RWPE2 (cell line): ENCODE data around the gene KLHL29.

Experiments
- ATAC-seq: fragments of 200-7000 bp; cut with Tn5 transposase; 3 replicates; pipeline ENCODE4 v1.9.1; 2021; ENCODE audit warnings: low read depth
- DNase-seq: peaks from one replicate; pipeline ENCODE4 v3.0.0-alpha.2; 2020; ENCODE audit warnings: low spot score
- H3K27ac ChIP-seq: fragments of 450-650 bp; 2 replicates; pipeline ENCODE4 v1.5.1; 2017; ENCODE audit warnings: mild to moderate bottlenecking; ENCODE audit not compliant: poor library complexity, severe bottlenecking
- H3K27me3 ChIP-seq: fragments of 250-450 bp; sonication (Bioruptor Pico); 2 replicates; pipeline ENCODE4 v1.5.1; 2021; ENCODE audit warnings: mild to moderate bottlenecking, moderate library complexity; ENCODE audit not compliant: insufficient read depth, poor library complexity, severe bottlenecking
- H3K36me3 ChIP-seq: fragments of 250-450 bp; sonication (Bioruptor Pico); 2 replicates; pipeline ENCODE4 v1.5.1; 2020; ENCODE audit warnings: low read depth, mild to moderate bottlenecking, moderate library complexity
- H3K4me1 ChIP-seq: fragments of 250-450 bp; sonication (Bioruptor Pico); 2 replicates; pipeline ENCODE4 v1.5.1; 2021; ENCODE audit warnings: mild to moderate bottlenecking, moderate library complexity; ENCODE audit not compliant: insufficient read depth, poor library complexity, severe bottlenecking
- H3K4me3 ChIP-seq: fragments of 250-450 bp; sonication (Bioruptor Pico); 2 replicates; pipeline ENCODE4 v1.5.1; 2021; ENCODE audit warnings: mild to moderate bottlenecking, moderate library complexity; ENCODE audit not compliant: severe bottlenecking
- H3K9me3 ChIP-seq: fragments of 250-450 bp; sonication (Bioruptor Pico); 2 replicates; pipeline ENCODE4 v1.5.1; 2021; ENCODE audit warnings: mild to moderate bottlenecking, moderate library complexity; ENCODE audit not compliant: severe bottlenecking
- TF ChIP-seq, protein P1 (sequence below): fragments of 450-650 bp; IDR thresholded peaks from one replicate; pipeline ENCODE4 v1.5.1; 2017; ENCODE audit warnings: mild to moderate bottlenecking, moderate library complexity; ENCODE audit not compliant: poor library complexity, severe bottlenecking

The KLHL29 gene

GRCh38 chr2:23525137-23525765 is 140.3 kb downstream of the KLHL29 start:
- TF ChIP-seq, protein P1, sequence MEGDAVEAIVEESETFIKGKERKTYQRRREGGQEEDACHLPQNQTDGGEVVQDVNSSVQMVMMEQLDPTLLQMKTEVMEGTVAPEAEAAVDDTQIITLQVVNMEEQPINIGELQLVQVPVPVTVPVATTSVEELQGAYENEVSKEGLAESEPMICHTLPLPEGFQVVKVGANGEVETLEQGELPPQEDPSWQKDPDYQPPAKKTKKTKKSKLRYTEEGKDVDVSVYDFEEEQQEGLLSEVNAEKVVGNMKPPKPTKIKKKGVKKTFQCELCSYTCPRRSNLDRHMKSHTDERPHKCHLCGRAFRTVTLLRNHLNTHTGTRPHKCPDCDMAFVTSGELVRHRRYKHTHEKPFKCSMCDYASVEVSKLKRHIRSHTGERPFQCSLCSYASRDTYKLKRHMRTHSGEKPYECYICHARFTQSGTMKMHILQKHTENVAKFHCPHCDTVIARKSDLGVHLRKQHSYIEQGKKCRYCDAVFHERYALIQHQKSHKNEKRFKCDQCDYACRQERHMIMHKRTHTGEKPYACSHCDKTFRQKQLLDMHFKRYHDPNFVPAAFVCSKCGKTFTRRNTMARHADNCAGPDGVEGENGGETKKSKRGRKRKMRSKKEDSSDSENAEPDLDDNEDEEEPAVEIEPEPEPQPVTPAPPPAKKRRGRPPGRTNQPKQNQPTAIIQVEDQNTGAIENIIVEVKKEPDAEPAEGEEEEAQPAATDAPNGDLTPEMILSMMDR = no peak
- Histone ChIP-seq H3K36me3 (no peaks in the 10 kb centered on the region), H3K4me3 (no peak overlapping the region), H3K9me3 (no peaks in the 10 kb centered on the region), H3K27me3 (no peaks in the 10 kb centered on the region), H3K27ac (peak overlapping the region; percentile 33), H3K4me1 (peaks cover 14% of the 10 kb centered on the region)
- no peak for ATAC-seq
- no peak for DNase-seq

GRCh38 chr2:23526114-23526513 is 141.1 kb downstream of the KLHL29 start:
- Histone ChIP-seq H3K36me3 (no peaks in the 10 kb centered on the region), H3K9me3 (no peaks in the 10 kb centered on the region), H3K27me3 (no peaks in the 10 kb centered on the region), H3K4me3 (no peak overlapping the region), H3K4me1 (peaks cover 14% of the 10 kb centered on the region), H3K27ac (no peak overlapping the region)
- TF ChIP-seq, protein P1 = no peak
- ATAC-seq (no peak), DNase-seq (no peak)

DNA sequence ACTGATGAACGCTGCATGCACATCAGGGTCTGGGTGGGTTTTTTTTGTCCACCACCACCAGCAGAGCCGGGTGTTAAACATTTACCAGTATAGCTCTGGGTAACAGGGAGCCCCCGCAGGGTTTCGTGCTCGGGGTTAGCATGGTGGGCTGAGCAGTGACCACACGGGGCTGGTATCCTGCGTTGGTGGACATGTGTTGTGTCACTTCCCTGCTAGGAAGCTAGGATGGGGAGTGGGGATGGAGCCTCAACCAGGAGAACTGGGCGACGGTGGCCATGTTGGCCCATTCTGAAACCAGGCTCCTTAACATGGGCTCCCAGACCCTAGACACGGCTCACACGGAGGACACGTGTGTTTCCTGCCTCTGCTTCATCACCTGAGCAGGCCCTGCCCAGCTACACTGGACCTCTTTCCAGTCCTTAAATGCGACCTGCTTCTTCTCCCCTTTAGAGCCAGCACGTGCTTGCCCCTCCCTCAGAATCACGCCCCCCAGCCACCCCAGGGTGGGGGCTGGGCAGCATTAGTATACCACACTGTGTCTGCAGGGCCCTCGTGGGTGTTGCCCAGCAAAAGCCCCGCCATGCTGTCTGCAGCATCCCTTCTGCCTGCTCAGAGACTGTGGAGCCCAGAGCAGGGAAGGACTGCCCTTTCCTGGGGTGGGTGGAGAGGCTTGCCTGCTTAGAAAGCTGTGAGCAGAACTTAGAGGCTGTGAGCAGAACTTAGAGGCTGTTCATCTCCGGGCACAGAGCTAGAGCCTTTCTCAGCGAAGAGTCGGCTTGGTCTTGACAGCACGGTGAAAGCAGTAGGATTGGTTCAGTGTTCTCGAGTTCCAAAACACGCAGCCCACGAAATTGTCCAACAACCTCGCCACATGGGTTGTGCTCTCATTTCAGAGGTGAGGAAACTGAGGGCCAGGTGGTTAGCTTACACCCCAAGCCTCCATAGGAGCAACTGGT is 142.1 kb downstream of the KLHL29 start:
- TF ChIP-seq, protein P1 = no peak
- H3K27me3 ChIP-seq = no peaks in the 10 kb centered on the region
- no peak overlapping the region for H3K27ac ChIP-seq
- ATAC-seq = no peak
- no peaks in the 10 kb centered on the region for H3K9me3 ChIP-seq
- no peak overlapping the region for H3K4me3 ChIP-seq
- DNase-seq = no peak
- no peaks in the 10 kb centered on the region for H3K36me3 ChIP-seq
- peaks cover 14% of the 10 kb centered on the region for H3K4me1 ChIP-seq

- TF ChIP-seq, protein P1 = no peak
- no peak for ATAC-seq
- DNase-seq = no peak
- Histone ChIP-seq H3K36me3 (no peaks in the 10 kb centered on the region), H3K4me3 (no peak overlapping the region), H3K27me3 (no peaks in the 10 kb centered on the region), H3K9me3 (no peaks in the 10 kb centered on the region), H3K4me1 (peaks cover 14% of the 10 kb centered on the region), H3K27ac (no peak overlapping the region)
Measured at GRCh38 chr2:23528171-23528570, 143.2 kb downstream of the KLHL29 start.
